GM12874 (cell line): Measurements from ENCODE around the gene XPNPEP1.

Source experiments
- CTCF ChIP-seq: IDR thresholded peaks from 2 replicates; pipeline ENCODE4 v1.5.1; 2011; ENCODE audit warnings: low read depth, mild to moderate bottlenecking, control low read depth, low read length, moderate library complexity; ENCODE audit not compliant: insufficient read depth

Gene XPNPEP1

GRCh38 chr10:109902992-109903947 lies 20.0 kb downstream of the XPNPEP1 start:
- TF ChIP-seq CTCF, result no peak

GRCh38 chr10:109899356-109900331 lies 23.7 kb downstream of the XPNPEP1 start:
- TF ChIP-seq CTCF, result no peak

DNA sequence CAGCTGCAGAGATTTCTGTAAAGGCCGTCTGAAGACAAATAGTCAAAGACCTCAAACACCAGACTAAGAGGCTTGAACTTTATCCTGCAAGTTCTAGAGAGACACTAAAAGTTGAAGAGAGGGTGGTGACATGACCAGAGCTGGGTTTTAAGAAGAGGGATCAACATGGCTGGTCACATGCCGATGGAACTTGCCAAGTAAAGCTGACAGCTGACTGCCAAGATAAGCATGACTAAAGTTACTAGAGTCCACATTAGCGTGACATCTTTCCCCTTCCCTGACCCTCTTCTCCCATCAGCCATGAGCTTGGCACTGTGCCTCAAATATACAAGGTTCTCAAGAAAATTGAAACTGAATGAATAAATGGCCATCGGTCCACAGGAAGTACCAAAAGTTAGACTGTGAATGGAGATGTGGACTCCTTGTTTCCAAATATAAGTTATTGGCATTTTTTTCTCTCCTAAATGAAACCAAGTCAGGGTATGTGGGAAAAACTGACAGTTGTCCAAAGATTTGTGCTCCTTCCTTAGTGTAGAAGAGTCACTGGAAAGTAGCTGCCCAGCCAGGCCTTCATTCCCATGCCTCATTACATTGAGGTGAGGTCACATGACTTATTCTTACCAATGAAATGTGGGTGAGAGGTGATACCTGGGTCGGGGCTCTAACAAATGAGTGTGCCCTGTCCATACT lies 24.5 kb downstream of the XPNPEP1 start:
- TF ChIP-seq CTCF, result no peak

- TF ChIP-seq CTCF, result no peak
Observed at GRCh38 chr10:109898007-109898406, 25.3 kb downstream of the XPNPEP1 start.

DNA sequence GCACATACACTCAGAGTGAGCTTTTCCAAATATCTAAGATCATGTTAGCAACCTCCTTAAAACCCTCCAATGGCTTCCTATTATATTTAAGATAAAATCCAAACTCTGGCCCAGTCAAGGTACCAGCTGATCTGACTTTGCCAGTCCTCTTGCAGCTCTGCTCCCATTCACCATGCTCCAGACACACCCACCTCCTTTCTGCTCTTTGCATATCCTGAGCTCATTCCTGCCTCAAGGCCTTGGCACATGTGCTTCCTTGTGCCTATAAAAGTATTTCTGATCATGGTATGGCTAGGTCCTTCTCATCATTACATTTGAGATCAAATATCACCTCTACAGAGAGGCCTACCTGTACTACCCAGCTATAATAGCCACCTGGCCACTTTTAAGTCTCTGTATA lies 27.5 kb downstream of the XPNPEP1 start:
- TF ChIP-seq CTCF, result no peak

GRCh38 chr10:109895095-109895818 lies 28.1 kb downstream of the XPNPEP1 start:
- no peak for TF ChIP-seq CTCF
